GM13976 (cell line): ENCODE data around the gene USP36.

Experiments
- DNase-seq: peaks from one replicate; pipeline ENCODE4 v3.0.0; 2012; ENCODE audit warnings: low spot score
- in situ Hi-C: fragments of 300-500 bp; cut with MboI; formaldehyde crosslinking; loops from one replicate; pipeline ENCODE4 v1.12.0; 2022; ENCODE audit warnings: low sequenced_read_pairs, mixed read lengths, inconsistent platforms; ENCODE audit not compliant: unreplicated experiment
- TF ChIP-seq, protein P1 (sequence below): IDR thresholded peaks from 2 replicates; pipeline ENCODE4 v1.5.1; 2012; ENCODE audit warnings: borderline replicate concordance, mild to moderate bottlenecking; ENCODE audit not compliant: insufficient read depth; ENCODE audit errors: extremely low read depth, missing control alignments, control extremely low read depth

Gene USP36

DNA sequence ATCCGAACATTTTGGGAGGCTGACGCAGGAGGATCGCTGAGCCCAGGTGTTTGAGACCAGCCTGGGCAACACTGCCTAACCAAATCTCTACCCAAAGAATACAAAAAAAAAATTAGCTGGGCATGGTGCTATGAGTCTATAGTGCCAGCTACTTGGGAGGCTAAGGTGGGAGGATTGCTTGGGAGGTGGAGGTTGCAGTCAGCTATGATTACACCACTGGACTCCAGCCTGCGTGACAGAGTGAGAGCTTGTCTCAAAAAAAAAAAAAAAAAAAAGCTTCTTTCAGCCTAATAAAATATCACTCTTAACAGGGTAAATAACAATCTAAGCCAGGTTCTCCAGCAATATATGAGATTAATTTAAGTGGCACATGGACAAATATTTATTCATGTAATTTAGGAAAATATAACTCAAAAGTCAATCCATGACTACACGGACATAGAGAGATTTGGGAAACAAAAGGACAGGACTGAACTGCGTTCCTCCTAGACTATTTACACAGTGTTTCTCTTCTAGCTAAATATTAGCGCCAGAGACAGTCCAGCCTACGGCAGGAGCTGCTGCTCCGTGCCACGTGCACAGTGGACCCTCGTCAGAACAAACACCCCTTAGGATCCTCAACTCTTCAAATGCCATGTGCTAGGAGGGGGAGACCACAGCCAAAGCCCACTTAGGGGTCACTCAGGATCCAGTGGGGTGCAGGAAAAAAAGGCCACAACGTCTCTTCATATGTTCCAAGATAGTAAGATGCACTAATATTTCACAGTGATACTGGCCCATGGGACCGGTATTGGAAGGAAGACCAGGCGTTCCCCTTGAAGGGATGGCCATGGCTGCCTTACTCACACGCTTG, 8.7 kb downstream of the USP36 start:
- DNase-seq, result no peak
- in situ Hi-C loops, result no loop called here
- TF ChIP-seq, protein P1, sequence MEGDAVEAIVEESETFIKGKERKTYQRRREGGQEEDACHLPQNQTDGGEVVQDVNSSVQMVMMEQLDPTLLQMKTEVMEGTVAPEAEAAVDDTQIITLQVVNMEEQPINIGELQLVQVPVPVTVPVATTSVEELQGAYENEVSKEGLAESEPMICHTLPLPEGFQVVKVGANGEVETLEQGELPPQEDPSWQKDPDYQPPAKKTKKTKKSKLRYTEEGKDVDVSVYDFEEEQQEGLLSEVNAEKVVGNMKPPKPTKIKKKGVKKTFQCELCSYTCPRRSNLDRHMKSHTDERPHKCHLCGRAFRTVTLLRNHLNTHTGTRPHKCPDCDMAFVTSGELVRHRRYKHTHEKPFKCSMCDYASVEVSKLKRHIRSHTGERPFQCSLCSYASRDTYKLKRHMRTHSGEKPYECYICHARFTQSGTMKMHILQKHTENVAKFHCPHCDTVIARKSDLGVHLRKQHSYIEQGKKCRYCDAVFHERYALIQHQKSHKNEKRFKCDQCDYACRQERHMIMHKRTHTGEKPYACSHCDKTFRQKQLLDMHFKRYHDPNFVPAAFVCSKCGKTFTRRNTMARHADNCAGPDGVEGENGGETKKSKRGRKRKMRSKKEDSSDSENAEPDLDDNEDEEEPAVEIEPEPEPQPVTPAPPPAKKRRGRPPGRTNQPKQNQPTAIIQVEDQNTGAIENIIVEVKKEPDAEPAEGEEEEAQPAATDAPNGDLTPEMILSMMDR, result no peak

DNA sequence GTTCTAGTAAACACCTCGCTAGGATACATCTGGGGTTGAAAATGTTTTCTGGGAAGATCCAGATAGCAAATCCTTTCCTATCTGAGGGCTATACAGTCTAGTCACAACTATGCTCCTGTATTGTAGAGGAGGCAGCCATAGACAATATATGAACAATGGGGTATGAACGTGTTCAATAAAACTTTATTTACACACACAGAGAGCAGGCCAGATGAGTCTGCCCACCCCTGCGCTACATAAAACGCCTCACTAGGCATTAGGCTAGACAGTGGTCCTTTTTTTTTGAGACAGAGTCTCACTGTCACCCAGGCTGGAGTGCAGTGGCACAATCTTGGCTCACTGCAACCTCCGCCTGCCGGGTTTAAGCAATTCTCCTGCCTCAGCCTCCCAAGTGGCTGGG, 11.1 kb downstream of the USP36 start:
- TF ChIP-seq, protein P1, result no peak
- DNase-seq, result no peak
- in situ Hi-C loops, result no loop called here

DNA sequence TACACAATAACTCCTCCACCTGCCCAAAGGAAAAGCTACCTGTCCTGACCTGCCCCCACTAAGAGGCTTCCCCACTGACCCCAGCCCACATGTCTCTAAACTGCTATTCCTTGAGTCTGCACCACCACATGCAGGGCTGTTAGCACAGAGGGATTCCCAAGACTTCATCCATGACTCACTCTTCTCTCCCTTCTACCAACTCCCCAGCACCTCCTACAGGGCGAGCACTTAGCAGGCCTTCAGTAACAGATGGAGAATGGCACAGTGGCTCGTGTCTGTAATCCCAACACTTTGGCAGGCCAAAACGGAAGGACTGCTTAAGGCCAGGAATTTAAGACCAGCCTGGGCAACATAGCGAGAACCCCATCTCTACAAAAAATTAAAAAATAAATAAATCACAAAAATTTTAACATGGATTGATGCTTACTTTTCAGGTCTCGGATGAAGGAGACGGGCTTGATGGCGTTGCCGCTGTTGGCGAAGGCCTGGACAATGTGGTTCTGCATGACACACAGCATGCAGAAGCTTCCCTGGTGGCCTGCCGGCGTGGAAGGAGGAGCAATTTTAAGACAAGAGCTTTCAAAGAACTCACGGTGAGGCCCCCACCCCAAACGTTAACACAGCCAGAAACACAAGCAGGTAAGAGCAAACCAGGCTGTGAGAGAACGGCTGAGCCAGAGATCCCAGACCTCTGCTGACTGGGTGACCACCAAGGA, 12.0 kb downstream of the USP36 start:
- DNase-seq, result no peak
- TF ChIP-seq, protein P1, result no peak
- in situ Hi-C loops, result no loop called here

DNA sequence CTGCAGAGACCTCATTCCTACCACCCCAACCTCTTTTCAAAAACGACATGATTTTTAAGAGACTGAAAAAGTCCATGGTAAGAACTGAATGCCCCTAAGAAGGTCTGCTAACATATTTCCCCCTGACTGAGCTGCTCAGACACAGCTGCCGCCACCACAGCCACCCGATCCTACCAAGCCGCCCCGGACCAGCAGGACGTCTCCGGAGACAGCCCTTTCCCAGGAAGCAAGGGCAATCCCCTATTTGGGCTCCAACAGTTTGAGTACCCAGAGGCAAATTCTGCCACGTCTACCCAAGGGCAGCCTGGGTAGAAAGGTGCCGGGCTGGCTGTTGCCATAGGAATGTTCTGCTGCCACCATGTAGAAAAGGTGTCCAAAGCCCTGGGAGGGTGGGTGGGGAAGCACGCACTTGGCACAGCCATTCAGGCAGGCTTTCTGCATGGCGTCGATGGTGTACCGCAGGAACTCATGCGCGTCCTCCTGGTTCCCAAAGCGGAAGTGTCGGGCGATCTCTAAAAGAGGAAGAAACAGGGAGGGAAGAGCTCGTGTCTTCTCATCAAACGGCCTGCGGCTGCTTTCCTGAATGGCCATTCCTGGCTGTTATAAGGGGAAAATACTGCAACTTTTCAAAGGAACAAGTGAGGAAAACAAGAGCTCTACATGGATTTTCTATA, 13.6 kb downstream of the USP36 start:
- DNase-seq, result no peak
- in situ Hi-C loops, result no loop called here
- TF ChIP-seq, protein P1, result no peak

DNA sequence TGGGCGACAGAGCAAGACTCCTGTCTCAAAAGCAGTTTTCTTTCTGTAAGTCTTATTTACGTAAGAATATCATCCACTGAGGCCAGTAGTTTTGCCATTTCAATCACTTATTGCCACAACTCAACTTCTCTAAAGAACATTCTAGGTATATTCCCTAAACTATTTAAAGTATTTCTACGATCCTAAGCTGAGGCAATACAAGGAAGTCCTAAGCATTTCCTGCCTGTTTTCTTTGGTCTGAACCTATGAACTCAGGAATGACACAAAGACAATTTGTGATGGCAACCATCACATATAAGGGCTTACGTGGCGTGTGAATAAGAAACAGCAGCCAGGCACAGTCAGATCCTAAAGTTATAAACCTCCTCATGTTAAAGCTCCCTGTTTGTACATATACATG, 14.2 kb downstream of the USP36 start:
- in situ Hi-C loops, result no loop called here

DNA sequence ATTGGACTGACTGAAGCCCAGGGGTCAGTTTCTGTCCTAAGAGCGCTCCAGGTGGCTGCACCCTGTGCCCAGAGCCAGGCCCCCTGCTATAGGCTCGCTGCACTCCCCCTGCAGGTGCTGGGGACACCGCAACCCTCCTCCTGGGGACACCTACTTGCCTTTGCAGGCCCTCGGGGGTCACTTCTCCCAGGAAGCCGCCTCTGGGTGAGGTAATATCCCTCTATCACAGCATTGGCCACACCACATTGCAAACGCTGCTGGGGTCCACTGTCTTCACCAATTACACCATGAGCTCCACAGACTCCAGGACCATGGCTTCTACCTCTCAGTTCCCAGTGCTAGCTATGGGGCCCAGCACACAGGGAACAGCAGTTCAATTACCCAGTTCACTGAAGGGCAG, 14.9 kb downstream of the USP36 start:
- DNase-seq, result no peak
- TF ChIP-seq, protein P1, result no peak
- in situ Hi-C loops, result no loop called here

More for the DNA sequence above, 14.2 kb downstream of the USP36 start:
- no peak for DNase-seq
- TF ChIP-seq, protein P1, result no peak
